Muscle layer of duodenum (tissue), 2 donors: ENCODE results near the gene KCNQ2.

Experiments used
- H3K27ac ChIP-seq: one replicate; pipeline ENCODE4 v1.7.0; 2013; ENCODE audit warnings: mild to moderate bottlenecking, low read length
- H3K27me3 ChIP-seq: one replicate; pipeline ENCODE4 v1.7.0; 2013; ENCODE audit warnings: low read depth, mild to moderate bottlenecking, control low read depth, low read length
- H3K36me3 ChIP-seq, 2 donors: one replicate each; pipeline ENCODE4 v1.7.0; 2013; ENCODE audit warnings: low read length in 2 of 2, control low read depth in 1 of 2, mild to moderate bottlenecking in 1 of 2; ENCODE audit not compliant: insufficient read depth in 2 of 2, control insufficient read depth in 1 of 2
- H3K4me1 ChIP-seq, 2 donors: one replicate each; pipeline ENCODE4 v1.7.0; 2013; ENCODE audit warnings: low read length in 2 of 2, mild to moderate bottlenecking in 2 of 2, control low read depth in 1 of 2, moderate library complexity in 1 of 2; ENCODE audit not compliant: insufficient read depth in 2 of 2, control insufficient read depth in 1 of 2
- H3K4me3 ChIP-seq, 2 donors: one replicate each; pipeline ENCODE4 v1.7.0; 2013; ENCODE audit warnings: low read length in 2 of 2, low read depth in 1 of 2, mild to moderate bottlenecking in 1 of 2
- H3K9me3 ChIP-seq, 2 donors: one replicate each; pipeline ENCODE4 v1.7.0; 2013; ENCODE audit warnings: low read length in 2 of 2, control low read depth in 1 of 2, mild to moderate bottlenecking in 1 of 2; ENCODE audit not compliant: control insufficient read depth in 1 of 2
- donor health status: healthy.

Gene KCNQ2

DNA sequence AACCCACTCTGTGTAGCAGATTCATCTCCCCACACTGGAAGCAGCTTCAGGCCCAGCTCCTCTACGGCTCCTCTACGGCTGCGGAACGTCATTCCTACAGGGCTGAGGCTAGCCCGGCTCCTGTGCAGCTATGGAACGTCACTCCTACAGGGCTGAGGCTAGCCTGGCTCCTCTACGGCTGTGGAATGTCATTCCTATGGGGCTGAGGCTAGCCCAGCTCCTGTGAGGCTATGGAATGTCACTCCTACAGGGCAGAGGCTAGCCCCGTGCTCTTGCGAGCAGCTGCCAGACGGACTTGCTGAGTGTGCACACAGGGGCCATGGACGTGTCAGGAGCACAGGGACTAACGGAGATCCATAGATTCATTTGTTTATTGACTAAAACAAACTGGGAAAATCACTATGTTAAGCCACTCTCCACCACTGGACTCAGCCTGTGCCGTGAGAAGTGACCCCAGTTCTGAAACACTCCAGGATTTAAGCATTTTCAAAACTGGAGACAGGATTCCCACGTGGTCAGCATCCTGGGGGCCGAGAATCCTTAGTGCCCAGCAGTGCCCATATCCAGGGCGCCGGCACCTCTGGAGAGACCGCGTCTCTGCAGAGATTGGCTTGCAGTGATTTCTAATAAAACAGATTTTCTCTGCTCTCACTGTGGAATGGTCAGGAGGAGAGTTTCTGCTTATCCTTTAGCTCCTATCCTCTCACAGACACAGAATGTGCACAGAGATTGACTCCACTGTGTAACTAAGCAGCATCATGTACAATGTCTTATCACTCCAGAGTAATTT is 5.0 kb downstream of the KCNQ2 start:
- no peak overlapping the region for H3K4me3 ChIP-seq
- H3K9me3 ChIP-seq: no peaks in the 10 kb centered on the region
- no peaks in the 10 kb centered on the region for H3K36me3 ChIP-seq
- H3K4me1 ChIP-seq: peaks cover 0 to 15% of the 10 kb centered on the region in 2 donors
- peaks cover 17% of the 10 kb centered on the region for H3K27me3 ChIP-seq
- no peak overlapping the region for H3K27ac ChIP-seq

DNA sequence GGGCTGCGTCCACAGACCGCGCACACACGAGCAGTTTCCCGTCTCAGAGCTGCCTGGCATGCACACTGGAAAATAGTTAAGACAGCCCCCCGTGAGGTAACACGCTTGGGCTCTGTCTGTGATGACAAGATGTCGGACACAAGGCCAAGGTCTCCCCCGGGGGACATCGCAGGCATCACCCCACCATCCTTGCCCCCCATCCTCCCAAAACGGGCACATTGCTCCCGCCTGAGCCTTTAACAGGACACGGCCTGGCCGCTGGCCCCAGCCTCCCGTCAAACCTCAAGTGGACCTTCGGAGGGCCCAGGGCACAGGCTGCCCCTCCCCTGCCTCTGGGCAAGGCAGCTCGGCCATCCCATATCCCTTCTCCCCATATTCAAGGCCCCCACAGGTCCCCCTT is 5.6 kb downstream of the KCNQ2 start:
- Histone ChIP-seq H3K27me3 (peaks cover 17% of the 10 kb centered on the region), H3K27ac (no peak overlapping the region), H3K4me3 (no peak overlapping the region), H3K4me1 (peaks cover 0 to 10% of the 10 kb centered on the region in 2 donors), H3K9me3 (no peaks in the 10 kb centered on the region), H3K36me3 (no peaks in the 10 kb centered on the region)

DNA sequence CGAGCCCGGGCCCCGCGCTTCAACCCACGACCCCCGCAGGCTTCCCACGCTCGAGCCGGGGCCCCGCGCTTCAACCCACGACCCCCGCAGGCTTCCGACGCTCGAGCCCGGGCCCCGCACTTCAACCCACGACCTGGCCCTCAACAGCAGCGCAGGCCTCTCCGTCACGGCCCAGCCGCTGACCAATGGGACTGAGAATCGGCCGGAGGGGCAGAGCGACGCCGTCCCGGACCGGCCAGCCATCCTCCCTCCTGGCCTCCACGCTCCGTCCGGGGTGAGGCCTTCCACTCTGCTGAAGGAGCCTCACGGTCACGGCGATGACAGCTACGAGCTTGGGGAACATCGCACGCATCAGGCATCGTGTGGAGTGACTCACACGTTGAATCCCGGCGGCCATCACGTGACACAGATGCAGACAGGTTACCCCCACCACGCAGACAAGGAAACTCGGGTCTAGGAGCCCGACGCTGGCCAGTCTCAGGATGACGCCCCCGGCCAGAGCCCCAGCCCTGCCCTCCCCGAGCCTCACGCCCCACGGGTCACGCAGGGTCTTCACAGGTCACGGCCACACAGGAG is 6.1 kb downstream of the KCNQ2 start:
- H3K27ac ChIP-seq: no peak overlapping the region
- H3K9me3 ChIP-seq: no peaks in the 10 kb centered on the region
- H3K4me1 ChIP-seq: peaks cover 0 to 5% of the 10 kb centered on the region in 2 donors
- H3K27me3 ChIP-seq: peaks cover 17% of the 10 kb centered on the region
- H3K4me3 ChIP-seq: no peak overlapping the region
- no peaks in the 10 kb centered on the region for H3K36me3 ChIP-seq

DNA sequence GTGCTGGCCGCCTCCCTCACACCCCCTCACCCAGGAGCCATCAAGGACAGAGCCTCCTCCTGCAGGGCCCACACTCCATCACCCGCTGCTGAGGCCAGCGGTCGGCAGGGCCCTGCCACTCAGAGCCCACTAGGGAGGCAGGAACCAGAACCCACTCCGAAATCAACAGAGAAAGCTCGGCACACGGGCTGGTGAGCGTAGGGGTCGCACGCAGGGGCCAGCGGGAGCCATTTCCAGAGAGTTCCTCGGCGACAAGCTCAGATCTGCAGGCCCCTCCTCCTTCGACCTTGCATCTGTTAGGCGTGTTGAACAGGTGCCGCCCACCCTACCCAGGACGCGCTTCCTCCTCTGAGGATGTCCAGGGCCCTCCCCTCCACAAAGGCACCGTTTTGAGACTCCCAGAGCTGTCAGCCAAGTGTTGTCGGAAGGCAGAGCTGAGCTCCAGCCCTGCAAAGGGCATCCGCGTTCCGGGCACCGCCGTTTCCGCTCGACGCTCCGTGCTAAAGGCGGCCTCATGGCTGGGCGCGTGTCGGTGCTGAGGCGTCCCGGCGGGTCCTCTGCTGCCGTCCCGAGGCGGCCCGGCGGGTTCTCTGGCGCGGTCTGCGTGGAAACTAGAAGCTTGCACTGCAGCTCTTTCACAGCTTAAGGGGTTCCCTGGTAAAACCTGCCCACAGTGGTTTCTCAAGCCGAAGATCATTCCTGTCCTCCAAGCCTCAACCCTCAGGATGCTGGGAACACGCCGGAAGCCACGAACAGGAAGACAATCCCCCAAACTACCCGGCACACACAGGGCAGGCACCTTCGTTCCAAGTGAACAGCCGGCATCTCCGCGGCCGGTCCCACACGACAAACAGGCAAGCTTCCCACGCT is 6.8 kb downstream of the KCNQ2 start:
- Histone ChIP-seq H3K27ac (no peak overlapping the region), H3K4me3 (no peak overlapping the region), H3K27me3 (peaks cover 10% of the 10 kb centered on the region), H3K9me3 (no peaks in the 10 kb centered on the region), H3K4me1 (no peaks in the 10 kb centered on the region), H3K36me3 (no peaks in the 10 kb centered on the region)

DNA sequence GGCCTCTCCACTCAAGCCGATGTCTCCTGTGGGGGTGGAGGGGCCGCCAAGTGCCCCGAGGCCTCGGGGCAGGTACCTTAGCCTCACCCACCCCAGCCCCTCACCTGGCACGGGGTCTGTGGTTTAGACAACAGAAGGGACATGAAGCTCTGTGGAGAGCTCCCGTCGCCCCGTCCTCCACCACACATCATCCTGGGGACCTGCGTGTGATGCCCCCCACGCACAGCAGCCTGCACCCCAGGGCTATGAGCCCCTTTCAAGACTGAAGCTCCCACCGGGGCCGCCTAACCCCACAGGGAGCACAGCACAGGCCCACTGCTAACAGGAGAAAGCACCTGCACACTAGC is 8.2 kb downstream of the KCNQ2 start:
- H3K9me3 ChIP-seq: no peaks in the 10 kb centered on the region
- no peak overlapping the region for H3K4me3 ChIP-seq
- no peaks in the 10 kb centered on the region for H3K27me3 ChIP-seq
- H3K27ac ChIP-seq: no peak overlapping the region
- H3K4me1 ChIP-seq: no peaks in the 10 kb centered on the region
- H3K36me3 ChIP-seq: no peaks in the 10 kb centered on the region

DNA sequence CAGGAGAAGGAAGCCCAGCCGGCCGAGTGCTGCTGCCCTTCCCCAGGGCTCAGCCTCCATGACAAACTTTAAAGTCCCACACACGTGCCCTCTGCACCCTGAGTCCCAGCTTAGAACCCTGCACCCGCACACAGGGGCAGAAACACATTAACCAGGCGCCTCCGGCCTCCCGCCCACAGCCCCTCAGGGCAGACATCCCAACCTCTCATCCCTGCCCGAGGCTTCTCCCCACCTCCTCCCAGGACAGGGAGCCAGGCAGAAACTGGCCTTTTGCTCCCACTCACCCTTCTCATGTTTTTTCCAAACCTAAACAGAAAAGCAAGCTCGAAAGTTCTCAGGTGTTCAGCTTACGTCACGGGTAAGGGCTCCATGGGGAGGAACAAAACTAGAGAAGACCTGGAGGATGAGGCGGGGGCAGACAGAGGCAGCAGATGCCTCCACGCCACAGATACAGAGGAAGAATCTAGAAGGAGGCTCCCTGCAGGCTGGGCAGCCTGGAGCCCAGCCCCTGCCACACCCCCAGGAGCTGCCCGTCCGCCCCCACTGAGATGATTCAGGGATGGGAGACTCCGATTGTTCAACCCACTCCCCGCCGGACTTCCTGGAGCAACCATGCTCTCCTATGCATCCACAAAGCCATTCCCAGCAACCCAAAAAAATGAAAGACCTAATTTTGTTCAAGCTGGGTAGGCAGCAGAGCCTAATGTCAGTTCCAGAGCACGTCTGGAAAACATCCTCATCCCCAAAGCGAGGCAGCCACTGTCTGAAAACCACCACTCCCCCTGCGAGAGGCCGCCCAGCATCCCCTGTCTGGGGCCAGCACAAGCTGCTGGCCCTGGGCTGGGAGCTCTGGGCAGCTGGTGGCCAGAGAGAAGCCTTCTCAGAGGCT is 8.8 kb downstream of the KCNQ2 start:
- no peaks in the 10 kb centered on the region for H3K4me1 ChIP-seq
- no peaks in the 10 kb centered on the region for H3K36me3 ChIP-seq
- no peak overlapping the region for H3K4me3 ChIP-seq
- no peaks in the 10 kb centered on the region for H3K9me3 ChIP-seq
- no peak overlapping the region for H3K27ac ChIP-seq
- H3K27me3 ChIP-seq: no peaks in the 10 kb centered on the region

DNA sequence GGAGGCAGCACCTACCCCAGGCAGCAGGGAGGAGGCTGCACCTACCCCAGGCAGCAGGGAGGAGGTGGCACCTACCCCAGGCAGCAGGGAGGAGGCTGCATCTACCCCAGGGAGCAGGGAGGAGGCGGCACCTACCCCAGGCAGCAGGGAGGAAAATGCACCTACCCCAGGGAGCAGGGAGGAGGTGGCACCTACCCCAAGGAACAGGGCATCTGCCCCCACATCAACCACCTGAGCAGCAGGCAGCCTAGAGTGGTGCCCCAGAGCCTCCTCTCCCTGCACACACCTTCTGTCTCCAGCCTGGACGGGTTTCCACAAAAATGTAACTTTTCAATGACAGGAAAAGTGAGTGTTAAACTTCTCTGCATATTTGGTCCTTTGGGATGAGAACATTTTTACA is 10.2 kb downstream of the KCNQ2 start:
- no peak overlapping the region for H3K4me3 ChIP-seq
- no peak overlapping the region for H3K27ac ChIP-seq
- H3K36me3 ChIP-seq: no peaks in the 10 kb centered on the region
- H3K27me3 ChIP-seq: no peaks in the 10 kb centered on the region
- no peaks in the 10 kb centered on the region for H3K9me3 ChIP-seq
- peaks cover 0 to 8% of the 10 kb centered on the region in 2 donors for H3K4me1 ChIP-seq

DNA sequence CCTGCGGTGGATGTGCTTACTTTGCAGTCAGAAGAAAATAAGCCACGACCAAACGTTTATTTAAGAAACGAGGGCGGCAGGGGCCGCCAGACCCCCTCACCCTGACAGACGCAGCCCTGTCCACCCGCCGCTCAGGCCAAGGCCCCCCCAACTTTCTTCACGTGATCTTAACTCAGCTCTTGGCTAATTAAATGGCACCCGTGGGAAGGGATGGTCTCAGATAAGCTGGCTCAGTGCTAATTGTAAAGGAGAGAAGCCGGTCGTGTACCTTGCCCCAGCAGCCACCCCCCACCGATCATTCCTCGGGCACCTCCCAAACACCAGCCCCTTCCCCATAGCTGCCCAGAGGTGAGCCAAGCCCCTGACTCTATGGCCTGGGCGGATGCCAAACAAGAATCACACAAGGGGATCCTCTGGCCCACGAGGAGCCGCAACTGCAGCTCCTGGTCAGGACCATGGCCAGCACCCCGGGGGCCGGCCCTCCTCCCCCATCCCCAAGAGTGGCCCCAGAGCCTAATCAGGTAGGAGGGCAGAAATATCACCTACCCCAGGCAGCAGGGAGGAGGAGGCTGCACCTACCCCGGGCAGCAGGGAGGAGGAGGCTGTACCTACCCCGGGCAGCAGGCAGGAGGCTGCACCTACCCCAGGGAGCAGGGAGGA is 11.2 kb downstream of the KCNQ2 start:
- no peak overlapping the region for H3K4me3 ChIP-seq
- no peaks in the 10 kb centered on the region for H3K27me3 ChIP-seq
- no peaks in the 10 kb centered on the region for H3K9me3 ChIP-seq
- no peaks in the 10 kb centered on the region for H3K36me3 ChIP-seq
- H3K27ac ChIP-seq: no peak overlapping the region
- peaks cover 0 to 10% of the 10 kb centered on the region in 2 donors for H3K4me1 ChIP-seq

DNA sequence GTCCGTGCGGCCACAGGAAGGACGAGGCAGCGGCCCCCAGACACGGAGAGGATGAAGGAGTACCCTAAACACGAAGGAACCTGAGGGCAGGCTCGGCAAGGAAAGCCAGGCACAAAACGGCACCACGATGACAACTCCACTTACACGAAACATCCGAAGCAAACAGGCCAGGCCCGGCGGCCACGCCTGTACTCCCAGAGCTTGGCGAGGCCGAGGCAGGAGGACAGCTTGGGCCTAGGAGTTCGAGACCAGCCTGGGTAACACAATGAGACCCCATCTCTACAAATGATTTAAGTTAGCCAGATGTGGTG is 13.4 kb downstream of the KCNQ2 start:
- H3K4me1 ChIP-seq: peaks cover 0 to 14% of the 10 kb centered on the region in 2 donors
- no peak overlapping the region for H3K4me3 ChIP-seq
- peaks cover 6% of the 10 kb centered on the region for H3K27me3 ChIP-seq
- H3K27ac ChIP-seq: no peak overlapping the region
- no peaks in the 10 kb centered on the region for H3K36me3 ChIP-seq
- no peaks in the 10 kb centered on the region for H3K9me3 ChIP-seq

DNA sequence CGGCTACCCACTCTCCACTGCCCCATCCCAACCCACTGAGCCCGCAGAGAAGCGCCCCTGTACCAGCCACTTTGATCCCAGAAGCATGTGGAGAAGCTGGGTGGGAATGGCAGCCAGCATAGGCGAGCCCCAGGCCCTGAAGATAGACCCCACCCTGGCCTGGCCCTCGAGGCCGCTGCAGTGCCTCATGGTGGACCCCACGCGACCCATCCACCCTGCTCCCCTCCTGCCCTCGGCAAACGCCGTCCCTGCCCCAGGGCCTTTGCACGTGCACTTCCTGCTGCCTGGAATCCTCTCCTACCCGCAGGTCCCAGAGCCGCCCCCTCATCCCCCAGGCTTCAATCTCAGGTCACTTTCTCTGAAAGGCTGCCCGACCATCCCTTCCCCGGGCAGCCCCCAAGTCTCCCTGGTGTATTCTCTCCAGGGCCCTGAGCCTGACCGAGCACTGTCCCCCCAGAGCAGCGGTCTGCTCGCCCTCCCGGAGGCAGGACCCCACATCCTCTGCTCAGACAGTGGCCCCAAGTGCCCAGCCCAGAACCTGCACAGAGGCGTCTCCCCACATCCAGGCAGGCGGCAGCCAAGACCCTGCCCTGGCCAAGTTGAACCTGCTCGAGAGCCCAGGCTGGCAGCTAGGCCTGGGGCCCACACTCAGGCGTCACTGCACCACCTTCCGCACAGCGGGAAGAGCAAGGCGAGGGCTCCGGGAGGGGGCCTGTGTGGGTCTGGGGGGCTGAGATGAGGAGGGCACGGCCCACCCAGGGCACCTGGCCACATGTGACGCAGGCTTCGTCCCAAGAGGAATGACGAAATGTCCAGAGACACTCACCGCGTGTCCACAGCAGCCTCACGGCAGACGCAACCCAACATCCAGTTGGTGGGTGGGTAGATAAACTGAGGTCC is 14.0 kb downstream of the KCNQ2 start:
- H3K27me3 ChIP-seq: peaks cover 6% of the 10 kb centered on the region

More for the DNA sequence above, 14.0 kb downstream of the KCNQ2 start:
- Histone ChIP-seq H3K9me3 (no peaks in the 10 kb centered on the region), H3K27ac (no peak overlapping the region), H3K4me1 (peaks cover 0 to 20% of the 10 kb centered on the region in 2 donors), H3K36me3 (no peaks in the 10 kb centered on the region), H3K4me3 (no peak overlapping the region)
